SK-MEL-5 (cell line): ENCODE results near the gene SDK1. TPM values are rescaled to one million over a fixed set of nuclear protein-coding genes. Genes with fewer than 3 reads are reported as not detected.

ENCODE experiments used
- DNase-seq: peaks from one replicate; pipeline ENCODE4 v3.0.0-alpha.2; 2016; ENCODE audit warnings: low read depth, low spot score
- in situ Hi-C: cut with HindIII; loops from 2 replicates; pipeline ENCODE4 v1.10.0; 2016; ENCODE audit warnings: low sequenced_read_pairs, high pct_unique_total_duplicates, low pct_unique_long_range_greater_than_20kb
- total RNA-seq: library from RNA; depleted of rRNA; stranded (reverse); fragments of >200 nt; shearing (Covaris generic); gene quantifications from 2 replicates; pipeline ENCODE4 v1.2.3, GENCODE V29; 2014

The SDK1 gene
- total RNA-seq, 1 experiment from 2014 or later, result 0.13 TPM

DNA sequence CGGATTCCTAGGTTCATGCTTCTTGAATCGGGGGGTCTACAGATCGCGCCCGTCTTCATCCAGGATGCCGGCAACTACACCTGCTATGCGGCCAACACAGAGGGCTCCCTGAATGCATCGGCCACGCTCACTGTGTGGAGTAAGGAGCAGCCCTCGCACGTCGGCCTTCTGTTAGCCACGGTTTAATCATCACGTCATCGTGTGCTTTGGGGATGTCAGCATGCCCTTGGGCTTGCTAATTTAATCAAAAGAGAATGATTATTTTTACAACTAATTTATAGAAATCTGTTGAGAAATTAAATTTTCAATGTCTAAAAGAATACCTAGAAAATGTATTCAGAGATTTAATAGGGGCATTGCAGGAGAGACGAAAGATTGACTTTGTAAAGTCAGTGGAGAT is 668.2 kb downstream of the SDK1 start:
- in situ Hi-C loops, result no loop called here

DNA sequence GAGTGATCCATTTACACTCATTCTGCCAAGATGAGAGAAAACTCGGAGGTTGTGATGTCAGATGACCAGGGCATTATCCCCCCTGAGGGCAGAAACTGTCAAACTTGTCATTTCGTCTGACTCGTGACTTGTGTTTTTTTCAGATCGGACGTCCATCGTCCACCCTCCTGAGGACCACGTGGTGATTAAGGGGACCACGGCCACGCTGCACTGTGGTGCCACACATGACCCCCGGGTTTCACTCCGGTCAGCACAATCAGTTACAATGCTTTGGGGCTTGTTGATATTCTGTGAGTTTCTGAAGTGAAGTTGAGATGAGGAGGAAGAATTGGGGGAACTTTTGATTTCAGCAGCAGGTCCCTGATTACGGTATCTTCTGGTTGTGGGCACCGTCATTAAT is 670.3 kb downstream of the SDK1 start:
- in situ Hi-C loops, result no loop called here
- DNase-seq, result peak; percentile 34

More for the DNA sequence above, 668.2 kb downstream of the SDK1 start:
- no peak for DNase-seq

DNA sequence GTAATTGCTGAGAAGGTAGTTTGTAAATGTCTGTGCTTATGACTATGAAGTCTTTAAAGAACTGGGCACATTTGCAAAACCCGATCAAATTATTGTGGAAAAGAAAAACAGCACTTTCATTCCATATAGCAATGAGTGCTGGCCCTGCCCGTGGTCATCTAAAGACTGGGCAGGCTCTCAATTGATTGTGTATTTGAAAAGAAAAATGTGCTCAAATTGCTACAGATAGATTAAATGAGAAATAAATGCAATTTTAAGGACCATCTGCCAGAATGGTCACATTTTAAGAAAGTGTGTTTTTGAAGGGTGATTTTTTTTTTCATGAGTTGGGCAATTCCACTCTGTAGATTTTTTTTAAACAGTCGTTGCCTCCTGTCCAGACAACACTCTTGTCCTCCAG is 672.2 kb downstream of the SDK1 start:
- DNase-seq, result no peak
- in situ Hi-C loops, result no loop called here

DNA sequence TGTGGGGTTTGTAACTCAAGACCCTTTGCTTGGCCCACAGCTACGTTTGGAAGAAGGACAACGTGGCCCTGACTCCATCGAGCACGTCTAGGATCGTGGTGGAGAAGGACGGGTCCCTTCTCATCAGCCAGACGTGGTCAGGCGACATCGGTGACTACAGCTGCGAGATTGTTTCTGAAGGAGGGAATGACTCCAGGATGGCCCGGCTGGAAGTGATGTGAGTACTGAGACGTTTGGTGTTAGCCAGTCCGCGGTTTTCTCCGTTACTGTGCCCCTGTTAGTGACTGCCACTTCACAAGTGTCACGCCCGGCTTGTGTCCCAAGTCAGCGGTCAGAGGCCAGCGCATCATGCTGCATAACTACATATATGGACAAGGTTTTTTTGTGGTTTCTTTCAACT is 673.3 kb downstream of the SDK1 start:
- DNase-seq, result no peak
- in situ Hi-C loops, result no loop called here

DNA sequence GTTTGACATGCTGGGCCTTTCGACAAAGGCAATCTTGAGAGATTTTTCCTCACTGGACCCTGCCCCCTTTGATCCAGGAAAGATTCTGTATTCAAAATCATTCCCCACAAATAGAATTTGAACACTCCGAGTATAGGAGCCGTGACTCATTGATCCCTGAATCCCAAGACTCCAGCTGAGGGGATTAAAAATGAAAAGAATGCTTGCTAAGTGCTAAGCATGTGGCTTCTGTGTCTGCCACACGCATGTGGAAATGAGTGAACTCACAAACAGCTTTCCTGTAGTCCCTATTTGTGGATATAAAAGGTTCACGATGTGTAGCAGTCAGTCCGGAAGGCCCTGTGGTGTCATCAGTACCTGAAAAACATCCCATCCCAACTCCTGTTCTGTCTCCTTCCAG is 674.3 kb downstream of the SDK1 start:
- DNase-seq, result no peak
- in situ Hi-C loops, result no loop called here

DNA sequence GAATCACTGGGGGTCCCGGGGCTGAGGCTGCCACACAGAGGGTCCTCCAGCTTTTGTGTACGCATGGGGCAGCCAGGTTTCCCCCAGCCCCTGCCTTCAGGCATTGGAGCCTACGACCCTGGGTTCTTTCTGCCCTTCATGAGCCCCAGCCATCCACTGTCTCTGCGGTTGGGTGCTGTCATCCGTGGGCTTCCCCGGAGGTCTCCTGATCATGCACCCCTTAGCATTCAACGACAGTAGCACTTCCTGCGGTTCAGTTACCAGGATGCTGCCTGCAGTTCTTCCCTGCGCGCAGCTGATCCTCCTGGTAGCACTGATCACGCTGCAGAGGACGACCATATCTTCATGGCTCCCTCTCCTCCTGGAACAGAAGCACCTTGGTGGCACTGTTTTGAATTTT is 676.3 kb downstream of the SDK1 start:
- DNase-seq, result no peak
- in situ Hi-C loops, result no loop called here

DNA sequence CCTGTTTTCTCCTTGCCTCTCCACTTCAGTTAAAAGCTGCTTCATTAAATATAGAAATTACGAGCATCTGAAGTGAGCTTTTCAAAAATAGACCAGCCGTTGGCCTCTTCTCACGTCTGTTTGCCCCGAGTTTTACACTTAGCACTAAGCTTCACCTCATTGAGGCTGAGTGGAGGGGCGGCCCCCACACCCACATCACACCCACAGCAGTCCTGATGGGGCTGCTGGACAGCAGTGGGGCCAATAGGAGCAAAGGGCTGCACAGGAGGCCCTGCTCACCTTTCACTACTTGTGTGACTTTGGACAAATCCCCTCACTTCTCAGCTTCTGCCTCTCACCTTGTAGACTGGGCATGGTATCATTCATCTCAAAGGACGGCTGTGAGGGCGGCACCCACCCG is 677.8 kb downstream of the SDK1 start:
- in situ Hi-C loops, result no loop called here
- DNase-seq, result no peak

DNA sequence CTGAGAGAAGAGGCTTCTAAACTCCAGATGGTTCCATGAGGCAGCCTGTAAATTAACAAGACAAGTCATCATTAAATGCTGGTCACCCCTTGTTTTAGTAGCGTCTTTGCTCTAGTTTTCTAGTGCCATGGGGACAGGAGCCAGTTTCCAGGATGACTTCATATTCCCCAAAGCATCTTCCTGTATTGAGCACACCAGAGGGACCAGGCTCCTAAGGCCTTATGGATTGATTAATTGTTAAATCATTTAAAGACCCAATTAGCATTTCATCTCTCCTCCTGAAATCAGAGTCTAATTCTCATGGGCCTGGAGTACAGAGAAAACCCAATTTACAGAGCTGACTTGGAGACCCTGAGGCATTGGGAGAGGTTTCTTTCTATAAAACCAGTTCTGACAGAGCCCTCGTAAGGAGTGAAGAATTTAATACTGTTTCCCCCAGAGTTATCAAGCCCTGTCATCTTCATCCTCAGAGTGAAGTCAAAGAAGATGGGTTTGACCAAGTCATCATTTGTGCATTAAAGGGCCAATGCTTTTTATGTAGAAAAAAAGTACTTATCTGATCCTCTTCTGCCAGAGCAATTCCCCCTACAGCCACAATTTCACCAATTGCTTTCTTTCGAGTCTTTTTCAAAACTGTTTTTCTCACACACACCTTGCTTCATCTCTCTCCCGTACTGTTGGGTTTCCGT is 678.7 kb downstream of the SDK1 start:
- in situ Hi-C loops, result no loop called here
- no peak for DNase-seq

DNA sequence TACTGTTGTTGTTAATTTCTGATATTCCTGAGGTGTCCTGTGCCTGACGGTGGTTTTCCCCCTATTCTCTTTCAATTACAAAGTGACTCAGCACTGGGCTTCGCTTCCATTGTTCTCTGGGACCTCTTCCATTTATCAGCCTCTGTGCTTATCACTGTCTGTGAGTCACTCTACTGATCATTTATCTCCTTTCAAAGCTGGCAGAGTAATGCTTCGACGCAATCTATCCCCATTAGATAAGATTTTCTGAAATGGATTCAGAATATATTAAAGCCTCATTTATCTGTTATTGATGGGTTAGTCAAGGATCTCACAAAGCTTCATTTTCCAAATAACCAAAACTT is 679.2 kb downstream of the SDK1 start:
- no peak for DNase-seq
- in situ Hi-C loops, result no loop called here

DNA sequence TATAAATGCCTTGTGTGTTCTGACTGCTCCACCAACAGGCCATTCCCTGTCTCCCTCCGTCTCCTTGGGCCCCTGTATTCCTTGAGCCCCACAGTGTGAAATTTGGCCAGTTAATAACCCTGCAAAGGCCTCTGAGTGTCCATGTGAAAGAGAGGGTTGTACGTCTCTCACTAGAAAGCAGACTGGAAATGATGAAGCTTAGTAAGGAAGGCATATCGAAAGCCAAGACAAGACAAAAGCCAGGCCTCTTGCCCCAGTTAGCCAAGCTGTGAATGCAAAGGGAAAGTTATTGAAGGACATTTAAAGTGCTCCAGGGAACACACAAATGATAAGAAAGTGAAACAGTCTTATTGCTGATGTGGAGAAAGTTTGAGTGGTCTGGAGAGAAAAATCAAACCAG is 680.2 kb downstream of the SDK1 start:
- in situ Hi-C loops, result no loop called here
- no peak for DNase-seq

DNA sequence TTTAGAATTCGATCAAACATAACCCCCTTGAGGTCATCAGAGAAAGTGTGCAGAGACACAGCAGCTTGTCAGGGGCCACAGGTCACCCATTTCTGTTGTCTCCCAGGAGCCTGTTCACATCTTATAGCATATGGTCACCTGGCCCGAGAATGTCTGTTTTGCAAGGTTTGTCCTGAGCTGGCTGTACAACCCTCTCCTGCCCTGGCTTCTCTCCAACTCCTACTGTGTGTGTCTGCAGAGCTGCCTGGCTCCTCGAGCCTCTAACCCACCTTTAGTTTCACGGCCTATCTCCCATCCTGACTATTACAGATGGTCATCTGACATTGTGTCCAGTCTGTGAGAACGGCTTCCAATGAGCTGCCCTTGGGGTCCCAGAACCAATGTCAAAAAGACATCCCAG is 683.4 kb downstream of the SDK1 start:
- in situ Hi-C loops, result no loop called here
- DNase-seq, result no peak

DNA sequence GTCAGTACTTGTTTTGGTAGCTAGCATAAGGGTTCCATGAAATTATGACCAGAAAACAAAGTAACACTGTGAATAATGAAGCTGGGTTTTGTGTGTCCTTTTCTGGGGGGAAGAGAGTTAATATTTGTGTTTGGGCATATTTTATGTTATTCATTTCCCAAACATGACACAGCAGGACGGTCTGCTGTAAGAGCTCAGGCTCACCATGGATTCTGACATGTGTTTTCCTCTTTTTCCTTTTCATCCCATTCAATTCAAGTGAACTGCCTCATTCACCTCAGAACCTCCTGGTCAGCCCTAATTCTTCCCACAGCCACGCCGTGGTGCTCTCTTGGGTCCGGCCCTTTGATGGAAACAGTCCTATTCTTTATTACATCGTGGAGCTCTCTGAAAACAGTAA is 685.9 kb downstream of the SDK1 start:
- no peak for DNase-seq
- in situ Hi-C loops, result no loop called here

DNA sequence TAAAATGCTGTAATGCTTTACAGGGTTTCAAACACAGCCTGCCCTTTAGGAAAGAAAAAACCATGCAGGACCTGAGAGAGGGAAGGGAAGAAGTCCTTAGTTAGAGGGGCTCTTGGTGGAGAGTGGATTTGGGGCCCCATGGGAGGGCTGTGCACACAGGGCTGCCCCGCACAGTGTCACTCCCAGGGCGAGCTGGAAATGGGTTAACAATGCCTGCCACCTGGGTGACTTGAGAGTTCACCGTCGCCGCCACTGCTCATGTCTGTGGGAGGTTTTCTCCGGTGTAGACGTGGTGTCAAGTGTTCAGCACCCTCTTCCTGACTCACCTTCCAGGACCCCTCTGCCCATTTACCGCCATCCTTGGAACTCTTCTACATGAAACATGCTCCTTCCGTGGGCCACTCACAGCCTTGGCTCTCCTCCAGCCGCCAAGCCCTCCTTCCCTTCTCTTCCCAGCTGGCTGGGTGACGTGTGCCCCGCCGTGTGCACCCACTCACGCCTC is 686.4 kb downstream of the SDK1 start:
- no peak for DNase-seq
- in situ Hi-C loops, result no loop called here

DNA sequence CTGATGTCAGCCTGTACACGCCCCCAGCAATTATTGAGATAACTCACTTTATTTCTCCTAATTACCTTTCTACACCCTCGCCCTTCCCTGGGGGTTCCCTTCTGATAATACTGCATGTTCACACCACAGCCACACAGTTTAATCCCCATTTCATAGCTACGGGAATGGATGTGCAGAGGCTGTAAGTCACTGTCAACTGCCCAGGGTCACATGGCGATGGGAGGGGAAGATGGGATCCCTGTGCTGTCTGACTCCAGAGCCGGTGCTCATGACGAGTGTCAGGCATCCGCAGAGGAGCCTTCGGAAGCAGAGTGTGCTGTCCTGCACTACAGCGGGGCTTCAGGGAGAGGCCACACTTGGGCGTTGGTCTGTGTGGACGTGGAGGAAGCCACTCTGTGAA is 688.7 kb downstream of the SDK1 start:
- in situ Hi-C loops, result no loop called here

DNA sequence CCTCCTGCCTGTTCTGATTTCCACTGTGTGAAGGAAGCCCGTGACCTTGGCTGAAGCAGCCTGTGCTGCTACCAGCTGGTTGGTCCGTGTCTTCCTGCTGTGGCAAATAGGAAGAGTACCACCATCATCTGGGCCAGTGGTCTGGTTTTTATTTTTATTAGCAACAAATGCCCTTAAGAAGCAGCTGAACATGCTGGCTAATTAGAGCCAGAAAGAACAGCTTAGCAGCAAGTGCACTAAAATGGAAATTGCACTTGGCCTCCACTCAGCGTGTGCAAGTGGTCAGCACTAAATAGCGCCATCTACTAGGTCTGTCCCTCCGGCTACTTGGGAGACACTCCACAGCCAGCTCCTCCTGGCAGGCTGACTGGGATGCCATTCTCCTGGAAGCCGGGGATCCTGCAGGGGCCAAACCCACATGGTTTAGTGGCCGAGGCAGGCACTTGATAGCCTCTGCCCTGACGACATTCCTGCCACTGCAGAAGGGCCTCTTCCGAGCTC is 690.7 kb downstream of the SDK1 start:
- in situ Hi-C loops, result no loop called here
- no peak for DNase-seq

More for the DNA sequence above, 688.7 kb downstream of the SDK1 start:
- DNase-seq, result no peak

DNA sequence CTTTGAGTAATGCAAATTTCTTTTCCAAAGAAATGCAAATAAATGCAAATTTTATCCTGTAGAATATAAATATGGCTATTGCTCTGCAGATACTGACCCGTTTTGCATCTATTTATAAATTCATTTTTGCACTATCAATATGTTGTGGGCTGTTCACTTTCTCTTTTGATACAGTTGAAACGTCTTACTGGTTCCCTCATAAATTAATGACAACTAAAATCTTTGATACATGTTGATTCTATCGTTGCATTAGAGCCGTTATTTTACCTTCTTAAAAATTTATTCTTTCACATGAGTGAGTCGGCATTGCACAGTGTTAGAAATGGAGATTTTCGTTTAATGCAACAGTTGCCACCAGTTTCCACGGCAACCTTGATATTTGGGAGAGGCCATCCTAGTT is 691.8 kb downstream of the SDK1 start:
- no peak for DNase-seq
- in situ Hi-C loops, result no loop called here

DNA sequence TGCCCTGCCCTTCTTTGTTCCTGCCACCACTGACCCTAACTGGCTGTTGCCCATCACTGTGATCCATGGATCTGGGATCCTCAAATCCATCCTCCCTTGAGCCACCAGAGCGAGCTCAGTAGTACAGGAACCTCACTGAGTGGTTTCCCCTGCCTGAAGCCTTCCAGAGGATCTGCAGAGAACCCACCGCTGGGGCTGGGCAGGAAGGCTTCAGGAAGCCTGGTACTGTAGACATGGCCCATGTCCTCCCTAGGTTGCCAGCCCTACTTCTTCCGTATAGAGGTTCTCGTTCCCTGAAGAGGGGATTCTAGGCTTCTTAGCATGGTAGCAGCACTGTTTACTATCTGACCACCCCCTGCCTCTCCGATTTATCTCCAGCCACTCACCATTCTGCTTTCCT is 693.7 kb downstream of the SDK1 start:
- no peak for DNase-seq
- in situ Hi-C loops, result no loop called here

DNA sequence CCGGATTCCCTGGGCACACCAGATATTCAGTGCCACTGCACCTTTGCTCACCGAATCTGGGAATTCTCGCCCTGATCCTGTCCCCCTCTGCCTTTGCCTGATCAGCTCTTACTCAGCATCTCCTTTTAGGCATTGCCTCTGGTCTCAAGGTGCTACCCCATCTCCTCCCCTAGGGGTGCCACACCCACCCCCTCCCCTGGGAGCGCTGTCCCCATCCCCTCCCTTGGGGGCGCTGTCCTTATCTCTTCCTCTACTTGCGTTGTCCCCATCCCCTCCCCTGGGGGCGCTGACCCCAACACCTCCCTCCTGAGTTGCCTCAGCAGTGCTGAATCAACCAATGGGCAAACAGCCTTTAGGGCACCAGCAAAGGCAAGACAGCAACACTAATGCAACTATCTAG is 694.1 kb downstream of the SDK1 start:
- no peak for DNase-seq
- in situ Hi-C loops, result no loop called here

DNA sequence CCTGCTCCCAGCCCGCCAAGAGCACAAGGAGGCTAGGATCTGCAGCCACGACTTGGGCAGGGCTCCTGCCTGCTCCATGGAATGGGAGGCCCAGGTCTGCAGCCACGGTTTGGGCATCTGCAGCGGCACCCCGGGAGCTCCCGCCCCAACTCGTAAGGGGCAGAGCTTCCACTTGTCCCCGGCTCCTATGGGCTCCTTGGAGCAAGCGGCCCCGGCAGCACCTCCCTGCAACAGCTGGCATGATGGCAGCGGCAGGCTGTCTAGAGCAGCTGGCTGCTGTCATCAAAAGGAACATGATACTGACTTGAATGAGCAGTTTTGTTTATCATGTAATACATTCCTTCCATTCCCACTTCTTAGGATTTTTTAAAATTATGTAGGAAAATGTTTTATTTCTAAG is 697.0 kb downstream of the SDK1 start:
- no peak for DNase-seq
- in situ Hi-C loops, result no loop called here

DNA sequence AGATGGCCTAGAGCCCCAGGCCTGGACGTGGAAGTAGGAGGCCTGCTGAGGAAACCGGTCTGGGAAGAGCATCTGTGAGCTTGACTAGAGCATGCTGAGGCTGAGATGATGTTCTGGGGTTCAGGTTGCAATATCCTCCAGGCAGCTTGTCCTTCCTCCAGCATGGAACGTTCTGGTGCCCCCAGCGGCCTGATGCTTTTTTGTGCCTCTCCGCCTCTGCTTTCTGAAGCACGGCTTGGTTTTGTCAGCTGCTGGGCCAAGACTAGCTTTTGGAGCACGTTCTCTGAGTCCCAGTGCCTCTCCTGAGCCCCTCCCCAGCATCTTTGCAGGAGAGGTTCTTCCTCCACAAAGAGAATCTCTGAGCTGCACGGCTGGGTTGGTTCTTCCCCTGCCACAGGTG is 699.1 kb downstream of the SDK1 start:
- in situ Hi-C loops, result no loop called here
- no peak for DNase-seq
